HG03159 (cell line): Measurements from ENCODE around the gene STARD9.
"Not testable (repeated sequence)": the region's sequence is repeated elsewhere in the genome, so short reads cannot be mapped to it uniquely, and the experiment has no call there.

ENCODE experiments used
- ATAC-seq: cut with Tn5 transposase; IDR thresholded peaks from one replicate; pipeline ENCODE4 v1.9.1; 2021; ENCODE audit warnings: mild to moderate bottlenecking, moderate library complexity; ENCODE audit not compliant: unreplicated experiment

STARD9 gene

GRCh38 chr15:42575188-42576039 lies at the start of gene STARD9:
Gene STARD9 (plus strand): TSS chr15:42575606. CDS start chr15:42575716, 110 bp downstream.
- peak; percentile 90 for ATAC-seq

DNA sequence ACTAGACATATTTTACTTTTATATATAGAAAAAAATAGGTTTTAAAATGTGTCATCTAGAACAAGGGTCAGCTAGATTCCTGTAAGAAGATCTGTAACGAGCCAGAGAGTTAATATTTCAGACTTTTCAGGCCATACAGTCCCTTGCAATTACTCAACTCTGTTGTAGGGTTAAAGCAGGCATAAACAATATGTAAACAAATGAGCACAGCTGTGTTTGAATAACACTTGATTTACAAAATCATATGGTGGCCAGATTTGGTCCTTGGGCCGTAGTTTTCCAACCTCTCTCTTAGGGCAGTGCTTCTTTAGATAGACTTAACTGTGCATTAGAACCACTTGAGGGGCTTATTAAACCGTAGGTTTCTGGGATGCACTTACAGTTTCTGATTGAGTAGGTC lies 46.4 kb upstream of the STARD9 start:
- ATAC-seq = no peak

GRCh38 chr15:42533246-42533645 lies 42.2 kb upstream of the STARD9 start:
- ATAC-seq = no peak

GRCh38 chr15:42544853-42545629 lies 30.4 kb upstream of the STARD9 start:
- ATAC-seq = no peak

DNA sequence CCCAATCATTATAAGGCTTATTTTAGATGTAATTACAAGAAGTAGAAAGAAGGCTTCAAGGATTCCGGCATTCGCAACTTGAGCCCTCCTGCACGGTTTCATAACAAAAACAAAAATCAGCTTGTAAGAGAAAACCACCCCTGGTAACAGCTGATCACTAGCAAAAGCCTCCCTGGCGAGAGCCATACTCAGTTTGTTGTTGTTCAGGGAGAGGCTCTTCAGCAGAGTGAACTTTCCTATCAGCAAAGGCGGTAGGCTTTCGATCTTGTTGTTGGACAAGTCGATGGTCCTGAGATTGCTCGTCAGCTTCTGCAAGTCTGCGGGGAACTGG lies 27.5 kb upstream of the STARD9 start:
- peak; percentile 4 for ATAC-seq

DNA sequence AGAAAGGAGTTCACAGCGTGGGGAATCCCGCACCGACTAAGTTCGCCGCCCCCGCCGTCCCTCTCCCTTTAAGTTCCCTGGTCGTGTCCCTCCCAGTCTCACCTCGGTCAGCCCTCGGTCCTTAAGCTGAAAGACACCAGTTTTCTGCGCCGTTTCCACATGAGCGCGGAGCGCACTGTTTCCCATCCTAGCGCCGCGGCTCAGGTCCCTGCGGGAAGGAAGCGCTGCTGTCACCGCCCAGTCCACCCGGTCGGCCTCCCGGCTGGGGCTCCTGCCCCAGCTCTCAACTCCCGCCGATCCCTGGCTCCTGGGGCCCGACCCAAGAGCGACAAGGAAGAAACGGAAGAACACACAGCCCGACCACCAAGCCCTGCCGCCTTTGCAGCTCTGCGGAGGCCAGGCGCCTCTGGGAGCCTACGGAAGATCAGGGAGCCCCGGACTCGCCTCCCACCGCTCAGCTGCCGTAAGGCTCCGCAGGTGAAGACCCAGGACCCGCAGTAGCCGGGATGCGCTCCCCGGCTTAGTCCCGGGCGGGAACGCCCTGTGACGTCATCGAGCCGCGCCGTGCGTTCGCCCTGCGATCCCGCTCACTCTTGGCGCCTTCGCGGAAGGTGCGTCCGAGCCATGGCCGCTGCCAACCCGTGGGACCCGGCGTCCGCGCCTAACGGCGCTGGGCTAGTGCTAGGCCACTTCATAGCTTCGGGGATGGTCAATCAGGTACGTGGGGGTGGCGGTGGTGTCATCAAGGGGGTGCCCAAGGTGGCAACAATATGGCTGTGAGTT lies 27.0 kb upstream of the STARD9 start, which contains the start of the genes HAUS2 and LRRC57:
TSS of gene HAUS2 (plus strand) at position 590 of the 783 bp plus-strand sequence. CDS start at position 625, 35 bp downstream.
TSS of gene LRRC57 (minus strand) at position 545 of the 783 bp plus-strand sequence. CDS start at position 186, 359 bp downstream.
- peak; percentile 81 for ATAC-seq

- ATAC-seq = peak; percentile 39
Measured at GRCh38 chr15:42549032-42549491, 26.3 kb upstream of the STARD9 start.

DNA sequence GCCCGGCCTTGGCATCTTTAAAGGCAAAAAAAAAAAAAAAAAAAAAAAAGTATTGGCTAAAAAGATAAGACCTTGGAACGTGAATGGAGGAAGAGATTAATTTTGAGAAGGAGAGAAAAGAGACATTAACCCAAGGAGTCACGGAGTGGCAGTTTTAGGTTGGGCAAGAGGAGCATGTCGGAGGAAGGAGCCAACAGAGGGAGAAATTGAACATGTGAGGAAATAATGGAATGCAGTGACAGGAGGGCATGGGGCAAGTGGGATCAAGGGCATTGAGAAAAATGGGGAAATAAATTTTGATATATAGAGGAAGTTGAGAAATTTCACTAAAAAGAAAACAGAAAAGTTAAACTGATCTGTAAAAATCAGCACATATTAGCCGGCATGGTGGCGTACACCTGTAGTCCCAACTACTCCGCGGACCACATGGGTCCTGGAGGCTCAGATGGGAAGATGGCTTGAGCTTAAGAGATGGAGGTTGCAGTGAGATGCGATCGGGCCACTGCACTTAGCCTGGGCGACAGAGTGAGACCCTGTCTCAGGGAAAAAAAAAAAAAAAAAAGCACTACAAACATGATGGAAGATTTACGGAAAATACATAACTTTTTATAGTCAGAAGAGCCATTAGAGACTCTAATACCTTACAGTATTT lies 25.5 kb upstream of the STARD9 start:
- no peak for ATAC-seq

DNA sequence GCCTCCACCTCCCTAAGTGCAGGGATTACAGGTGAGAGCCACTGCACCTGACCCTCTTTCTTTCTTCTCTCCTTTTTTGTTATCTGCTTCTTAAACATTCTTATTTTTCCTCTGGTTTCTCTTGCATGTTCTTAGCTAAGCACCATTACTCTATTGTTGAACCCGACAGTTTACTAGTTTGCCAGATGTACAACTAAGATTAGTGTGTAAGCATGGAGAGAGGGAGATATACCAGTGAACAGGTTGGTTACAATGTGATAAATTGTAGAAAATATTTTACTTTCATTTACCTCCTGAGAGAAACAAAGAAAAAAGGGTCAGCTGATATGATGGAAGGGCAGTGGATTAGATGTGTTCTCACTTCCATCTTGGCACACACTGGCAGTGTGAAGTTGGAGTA lies 21.9 kb upstream of the STARD9 start:
- no peak for ATAC-seq

GRCh38 chr15:42556550-42557207 lies 18.7 kb upstream of the STARD9 start:
- not testable (repeated sequence) for ATAC-seq

GRCh38 chr15:42558739-42559138 lies 16.7 kb upstream of the STARD9 start:
- no peak for ATAC-seq

- no peak for ATAC-seq
Measured at GRCh38 chr15:42576040-42576594, 711 bp downstream of the STARD9 start.

- ATAC-seq = no peak
Measured at GRCh38 chr15:42576776-42577175, 1.4 kb downstream of the STARD9 start.

DNA sequence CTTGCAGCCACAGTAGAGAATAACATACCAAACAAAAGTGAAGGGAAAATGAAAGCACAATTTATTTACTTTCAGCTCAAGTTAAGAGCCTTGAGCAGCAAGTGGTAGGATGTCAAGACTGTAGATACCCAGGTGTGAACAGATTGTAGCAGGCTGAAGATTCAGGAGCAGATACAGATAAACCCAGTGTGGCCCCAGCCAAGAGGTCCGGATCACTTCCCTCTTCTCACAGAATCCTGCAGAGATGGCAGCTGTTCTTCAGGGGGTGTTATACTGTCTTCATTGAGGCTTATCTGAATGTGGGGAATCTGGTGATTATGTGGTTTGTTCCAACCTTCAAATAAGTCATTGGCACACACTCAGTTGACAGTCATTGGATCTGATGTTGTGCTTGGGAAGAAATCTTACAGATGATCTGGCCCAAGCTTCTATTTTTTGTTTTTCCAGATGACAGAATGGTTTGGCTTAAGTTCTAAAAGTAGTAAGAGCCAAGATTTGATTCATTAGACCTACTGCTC lies 2.2 kb downstream of the STARD9 start:
- ATAC-seq = no peak

DNA sequence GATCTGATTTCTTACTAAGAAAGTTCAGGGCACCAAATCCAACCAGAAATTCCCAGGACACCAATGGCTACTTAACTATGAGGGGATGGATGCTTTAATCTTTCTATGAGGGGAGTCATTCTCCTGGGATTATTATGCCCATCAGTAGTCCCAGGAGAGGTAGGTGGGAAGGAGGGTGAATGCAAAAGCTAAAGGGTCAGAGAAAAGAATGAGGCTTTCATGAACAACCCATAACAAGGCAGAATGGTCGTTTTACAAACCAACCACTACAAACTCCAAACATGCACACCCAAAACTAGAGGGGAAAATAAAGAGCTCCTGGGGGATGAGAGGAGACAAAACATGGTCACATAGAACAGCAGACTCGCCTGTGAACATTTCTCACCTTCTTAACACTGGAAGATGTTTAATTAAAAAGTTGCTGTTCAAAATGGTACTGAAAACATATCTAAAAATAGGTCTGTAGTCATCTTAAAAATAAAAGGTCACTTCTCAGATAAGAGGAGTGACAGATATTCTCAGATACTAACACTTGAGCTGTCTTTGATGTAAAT lies 3.7 kb downstream of the STARD9 start:
- ATAC-seq = no peak

- no peak for ATAC-seq
Measured at GRCh38 chr15:42581272-42581730, 5.9 kb downstream of the STARD9 start.

DNA sequence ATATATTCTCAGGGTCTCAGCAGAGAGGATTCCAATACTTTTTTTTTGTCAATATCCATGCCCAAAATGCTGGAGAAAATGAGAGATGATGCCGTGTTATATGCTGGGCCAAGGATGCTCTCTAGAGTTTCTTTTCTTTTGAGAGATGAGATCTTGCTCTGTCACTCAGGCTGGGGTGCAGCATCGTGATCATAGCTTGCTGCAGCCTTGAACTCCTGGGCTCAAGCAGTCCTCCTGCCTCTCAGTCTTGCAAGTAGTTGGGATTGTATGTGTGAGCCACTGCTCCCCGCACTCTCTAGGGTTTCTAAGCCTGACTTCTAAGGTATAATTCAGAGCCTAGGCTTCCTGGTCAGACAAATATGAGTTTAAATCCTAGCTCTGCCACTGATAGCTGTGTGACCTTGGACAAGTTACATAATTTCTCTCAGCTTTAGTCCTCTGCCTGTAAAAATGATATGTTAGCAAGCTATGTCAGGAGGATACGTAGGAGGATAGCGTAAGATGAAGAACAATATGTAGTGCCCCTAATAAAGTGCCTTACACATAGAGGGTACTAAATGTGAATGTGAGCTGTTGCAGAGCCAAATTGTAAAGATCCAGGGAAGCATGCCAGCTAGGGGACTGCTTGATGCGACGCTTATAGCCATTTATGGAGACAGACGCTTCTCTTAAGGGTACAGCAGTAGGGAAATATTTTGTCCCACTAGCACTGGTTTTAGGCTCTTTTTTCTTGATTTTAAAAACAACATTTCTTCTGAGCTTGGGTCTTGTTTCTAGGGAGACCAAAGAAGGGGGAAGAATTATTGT lies 7.4 kb downstream of the STARD9 start:
- no peak for ATAC-seq
